ENCODE data around the gene LBX2.
A peak's percentile ranks its signal among the peaks of the same experiment; 100 is the strongest.

LBX2 gene

DNA sequence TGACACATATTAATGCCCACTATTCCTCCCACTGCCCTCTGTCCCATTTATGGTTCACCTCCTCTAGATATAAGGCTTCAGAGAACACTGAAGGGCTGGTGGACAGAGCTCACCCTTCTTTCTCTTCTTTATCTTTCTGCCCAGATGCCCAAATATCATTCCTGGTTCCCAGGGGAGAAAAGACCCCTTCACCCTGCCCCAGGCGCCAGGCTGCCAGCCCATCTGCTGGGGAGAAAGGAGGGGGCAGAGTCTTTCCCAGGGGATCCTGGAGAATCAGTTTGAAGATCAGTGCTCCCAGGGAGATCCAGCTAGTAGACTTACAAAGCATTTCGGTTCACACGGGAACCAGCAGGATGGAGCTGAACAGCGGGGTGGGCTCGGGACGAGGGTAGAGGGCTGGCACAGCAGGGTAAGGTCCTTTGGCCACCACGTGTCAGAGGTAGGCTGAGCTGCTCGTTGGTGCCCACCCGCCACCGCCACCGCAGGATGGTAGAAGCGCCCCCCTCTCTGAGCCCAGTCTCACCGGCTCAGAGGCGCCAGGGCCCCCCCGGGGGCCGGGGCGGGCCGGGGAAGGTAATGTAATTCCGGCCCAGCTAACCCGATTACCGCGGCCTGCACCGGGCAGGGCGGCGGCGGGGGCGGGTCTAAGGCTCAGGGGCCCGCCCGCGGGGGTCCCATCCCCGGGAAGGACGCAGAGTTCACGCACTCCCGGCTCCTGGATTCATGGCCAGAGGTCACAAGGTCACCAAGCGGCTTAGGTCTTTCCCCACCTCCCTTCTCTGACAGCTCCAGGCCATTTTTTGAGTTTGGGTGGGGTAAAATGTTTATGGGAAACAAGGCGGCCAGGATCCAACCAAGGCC lies 13.6 kb upstream of the LBX2 start:
- no peaks in the 10 kb centered on the region for H3K36me3 ChIP-seq (ENCODE audit: control insufficient read depth, insufficient read depth, low read length)
- no peak overlapping the region for H3K9ac ChIP-seq (ENCODE audit: low read length)
- peaks cover 25% of the 10 kb centered on the region for H3K4me1 ChIP-seq (ENCODE audit: control insufficient read depth, insufficient read depth, low read length)
- no peak overlapping the region for H3K27ac ChIP-seq (ENCODE audit: low read depth, low read length)
- peaks cover 95% of the 10 kb centered on the region for H3K27me3 ChIP-seq (ENCODE audit: control insufficient read depth, insufficient read depth, low read length)
- H3K4me3 ChIP-seq (ENCODE audit: low read depth, low read length) = peak overlapping the region; percentile 57
- H3K9me3 ChIP-seq (ENCODE audit: control insufficient read depth, insufficient read depth, low read depth, low read length) = peaks cover 3% of the 10 kb centered on the region; the same call in 1 of the 2 replicates

DNA sequence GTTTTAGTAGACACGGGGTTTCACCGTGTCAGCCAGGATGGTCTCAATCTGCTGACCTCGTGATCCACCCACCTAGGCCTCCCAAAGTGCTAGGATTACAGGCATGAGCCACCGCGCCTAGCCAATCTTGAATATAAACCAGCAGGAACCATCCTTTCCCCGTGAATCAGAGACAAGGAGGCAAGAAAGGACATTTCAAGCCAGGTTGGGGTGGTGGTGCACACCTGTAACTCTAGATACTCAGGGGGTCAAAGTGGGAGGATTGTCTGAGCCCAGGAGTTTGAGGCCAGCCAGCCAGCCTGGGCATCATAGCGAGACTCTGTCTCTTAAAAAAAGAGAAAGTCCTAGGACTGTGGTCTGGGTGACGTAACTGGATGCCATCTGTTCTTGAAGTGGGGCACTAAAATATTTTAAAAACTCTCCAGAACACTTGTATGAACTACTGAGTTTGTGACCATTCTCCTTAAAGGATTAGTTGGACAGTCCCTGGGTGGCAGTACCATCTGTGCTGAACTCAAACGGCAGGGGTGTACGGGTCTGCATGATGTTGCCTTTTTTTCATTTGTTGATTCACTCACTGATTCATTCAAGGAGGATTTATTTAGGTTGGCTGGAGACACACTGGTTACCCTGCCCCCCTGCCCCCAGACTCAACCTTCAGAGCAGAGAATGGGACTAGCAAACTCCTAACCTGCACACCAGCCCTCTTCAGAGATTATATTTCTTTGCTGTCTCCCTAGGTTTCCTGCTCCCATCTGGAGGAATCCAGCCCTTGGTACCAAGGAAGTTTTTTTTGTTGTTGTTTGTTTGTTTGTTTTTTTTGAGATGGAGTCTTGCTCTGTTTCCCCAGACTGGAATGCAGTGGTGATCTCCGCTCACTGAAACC lies 11.9 kb upstream of the LBX2 start:
- no peak overlapping the region for H3K27ac ChIP-seq (ENCODE audit: low read depth, low read length)
- H3K4me3 ChIP-seq (ENCODE audit: low read depth, low read length) = no peak overlapping the region
- H3K27me3 ChIP-seq (ENCODE audit: control insufficient read depth, insufficient read depth, low read length) = peaks cover 78% of the 10 kb centered on the region
- H3K9ac ChIP-seq (ENCODE audit: low read length) = no peak overlapping the region
- H3K4me1 ChIP-seq (ENCODE audit: control insufficient read depth, insufficient read depth, low read length) = peaks cover 31% of the 10 kb centered on the region
- H3K9me3 ChIP-seq (ENCODE audit: control insufficient read depth, insufficient read depth, low read depth, low read length) = no peaks in the 10 kb centered on the region; the same call in 1 of the 2 replicates
- H3K36me3 ChIP-seq (ENCODE audit: control insufficient read depth, insufficient read depth, low read length) = no peaks in the 10 kb centered on the region

DNA sequence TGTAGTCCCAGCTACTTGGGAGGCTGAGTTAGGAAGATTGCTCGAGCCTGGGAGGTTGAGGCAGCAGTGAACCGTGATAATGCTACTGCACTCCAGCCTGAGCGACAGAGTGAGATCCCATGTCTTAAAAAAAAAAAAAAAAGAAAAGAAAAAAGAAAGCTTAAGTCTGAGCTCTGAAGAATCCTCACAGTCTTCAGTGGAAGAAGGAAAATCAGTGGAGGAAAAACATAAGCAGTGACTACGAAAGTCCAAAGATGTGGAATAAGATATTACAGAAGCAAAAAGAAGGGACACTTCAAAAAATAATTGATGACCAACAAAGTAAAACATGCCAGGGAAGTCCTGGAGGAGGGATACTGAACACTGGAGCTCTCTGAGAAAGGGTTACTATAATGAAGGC lies 10.9 kb upstream of the LBX2 start:
- no peak overlapping the region for H3K4me3 ChIP-seq (ENCODE audit: low read depth, low read length)
- H3K4me1 ChIP-seq (ENCODE audit: control insufficient read depth, insufficient read depth, low read length) = peaks cover 26% of the 10 kb centered on the region
- H3K9ac ChIP-seq (ENCODE audit: low read length) = no peak overlapping the region
- H3K27ac ChIP-seq (ENCODE audit: low read depth, low read length) = no peak overlapping the region
- H3K36me3 ChIP-seq (ENCODE audit: control insufficient read depth, insufficient read depth, low read length) = peaks cover 8% of the 10 kb centered on the region
- peaks cover 74% of the 10 kb centered on the region for H3K27me3 ChIP-seq (ENCODE audit: control insufficient read depth, insufficient read depth, low read length)
- no peaks in the 10 kb centered on the region for H3K9me3 ChIP-seq (ENCODE audit: control insufficient read depth, insufficient read depth, low read depth, low read length)

DNA sequence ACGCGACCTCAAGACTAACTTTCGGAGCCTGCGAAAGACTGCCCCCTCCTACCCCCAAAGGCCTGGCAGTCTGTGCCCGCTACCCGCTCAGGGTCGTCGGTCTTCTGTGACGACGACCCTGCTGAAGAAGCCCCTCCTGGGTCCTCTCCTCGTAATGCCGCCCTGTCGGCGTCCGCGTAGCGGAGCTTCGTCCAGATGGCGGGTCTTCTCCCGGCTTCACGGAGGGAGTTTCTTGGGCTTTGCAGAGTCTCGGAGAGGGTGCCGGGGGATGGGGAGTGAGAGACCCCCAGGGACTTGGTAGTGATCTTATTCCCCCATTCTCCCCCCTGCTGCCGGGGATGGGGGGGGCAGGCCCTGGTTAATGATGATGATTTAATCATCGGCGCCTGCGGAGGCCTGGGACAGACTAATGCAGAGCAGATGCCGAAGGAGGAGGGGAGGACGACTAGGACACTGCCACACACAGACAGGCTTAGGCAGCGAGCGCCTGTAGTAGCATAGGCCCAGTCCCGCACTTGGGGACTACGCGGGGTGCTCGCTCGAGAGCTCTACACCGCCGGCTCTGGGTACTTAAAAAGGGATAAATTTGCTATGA lies 8.6 kb upstream of the LBX2 start:
- Histone ChIP-seq H3K9ac (ENCODE audit: low read length) (peak overlapping the region; percentile 97), H3K36me3 (ENCODE audit: control insufficient read depth, insufficient read depth, low read length) (peaks cover 10% of the 10 kb centered on the region), H3K27ac (ENCODE audit: low read depth, low read length) (peak overlapping the region; percentile 96; the same call in 1 of the 2 replicates), H3K4me3 (ENCODE audit: low read depth, low read length) (peak overlapping the region; percentile 97), H3K9me3 (ENCODE audit: control insufficient read depth, insufficient read depth, low read depth, low read length) (no peaks in the 10 kb centered on the region), H3K27me3 (ENCODE audit: control insufficient read depth, insufficient read depth, low read length) (peaks cover 70% of the 10 kb centered on the region), H3K4me1 (ENCODE audit: control insufficient read depth, insufficient read depth, low read length) (peaks cover 22% of the 10 kb centered on the region)

DNA sequence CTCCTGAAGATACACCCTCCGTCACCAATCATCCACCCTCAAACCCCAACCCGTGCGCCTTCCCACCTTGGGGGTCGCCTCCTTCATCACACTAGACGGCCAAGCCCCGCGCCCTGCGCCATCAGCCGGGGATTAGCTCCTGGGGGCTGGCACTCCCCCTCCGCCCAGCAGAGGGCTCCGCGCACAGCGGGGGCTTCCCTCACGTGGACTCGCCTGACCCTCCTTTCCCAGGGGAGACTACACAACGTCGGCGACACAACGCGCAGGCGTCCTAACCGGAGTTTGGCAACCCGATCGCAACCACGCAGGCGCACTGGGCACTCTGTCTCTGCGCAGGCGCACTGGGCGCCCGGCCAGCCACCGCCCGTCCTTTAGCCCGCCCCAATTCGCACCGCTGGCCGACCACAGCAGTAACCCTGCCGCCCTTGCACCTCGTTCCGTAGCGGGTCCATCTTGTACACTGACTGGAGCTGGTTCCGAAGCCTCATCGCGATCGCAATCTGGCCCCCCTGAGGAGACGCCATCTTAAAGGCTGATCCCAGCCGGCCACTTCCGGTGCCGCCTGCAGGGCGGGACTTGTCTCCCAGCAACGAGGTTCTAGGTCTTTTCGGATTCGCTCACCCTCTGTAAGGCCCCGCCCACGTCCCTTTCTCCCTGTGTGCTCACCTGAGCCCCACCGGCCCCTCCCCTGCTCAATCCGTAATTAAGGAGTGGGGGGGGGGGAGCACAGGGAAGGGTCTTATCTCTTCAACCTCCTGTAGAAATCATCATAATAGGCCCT lies 7.9 kb upstream of the LBX2 start, which contains the start of gene PCGF1:
Gene PCGF1 (minus strand): TSS at position 551 of the 781 bp plus-strand sequence. CDS start 27 bp downstream, at position 524.
- H3K4me3 ChIP-seq (ENCODE audit: low read depth, low read length) = peak within 1 kb of the TSS; percentile 97
- H3K27me3 ChIP-seq (ENCODE audit: control insufficient read depth, insufficient read depth, low read length) = peaks cover 70% of the 10 kb centered on the region
- peak within 1 kb of the TSS; percentile 96 for H3K27ac ChIP-seq (ENCODE audit: low read depth, low read length)
- H3K4me1 ChIP-seq (ENCODE audit: control insufficient read depth, insufficient read depth, low read length) = peaks cover 23% of the 10 kb centered on the region
- H3K36me3 ChIP-seq (ENCODE audit: control insufficient read depth, insufficient read depth, low read length) = peaks cover 10% of the 10 kb centered on the region
- peak within 1 kb of the TSS; percentile 97 for H3K9ac ChIP-seq (ENCODE audit: low read length)
- no peaks in the 10 kb centered on the region for H3K9me3 ChIP-seq (ENCODE audit: control insufficient read depth, insufficient read depth, low read depth, low read length)

DNA sequence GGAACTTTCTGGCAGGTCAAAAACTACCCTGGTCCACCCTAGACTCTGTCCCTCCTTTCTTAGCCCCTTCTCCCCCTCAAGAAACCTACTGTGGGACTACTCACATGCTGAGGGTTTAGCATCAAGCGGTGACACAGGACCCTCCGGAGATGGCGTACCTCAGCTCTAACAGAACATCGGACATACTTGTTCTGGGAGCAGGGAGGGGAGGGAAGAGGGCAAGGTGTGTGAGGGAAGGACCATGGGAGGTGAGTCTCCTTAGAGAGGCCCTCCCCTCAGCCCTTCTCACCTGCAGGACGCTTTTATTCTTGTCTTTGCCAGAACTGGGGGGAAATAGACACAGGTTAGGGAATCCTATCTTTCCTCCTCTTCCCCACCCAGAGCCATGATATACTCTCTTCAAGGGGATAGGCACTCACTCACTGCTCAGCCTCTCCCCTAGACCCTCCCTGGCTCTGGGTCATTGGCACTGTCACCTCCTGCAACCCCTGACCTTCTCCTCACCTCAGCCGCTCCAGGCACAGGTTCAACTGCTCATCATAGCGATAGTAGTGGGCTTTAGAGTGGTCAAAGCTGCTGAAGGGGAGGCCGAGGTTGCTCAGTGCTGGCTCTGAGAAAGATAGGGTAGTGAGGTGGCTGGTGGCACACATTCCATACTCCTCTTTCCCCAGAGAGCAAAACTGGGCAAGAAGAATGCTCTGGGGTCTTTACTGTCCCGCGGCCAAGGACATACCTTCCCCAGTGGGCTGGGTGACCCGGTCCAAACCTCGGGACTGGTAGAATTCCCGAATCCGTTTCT lies 6.2 kb upstream of the LBX2 start:
- H3K4me3 ChIP-seq (ENCODE audit: low read depth, low read length) = no peak overlapping the region
- no peak overlapping the region for H3K27ac ChIP-seq (ENCODE audit: low read depth, low read length)
- H3K27me3 ChIP-seq (ENCODE audit: control insufficient read depth, insufficient read depth, low read length) = peaks cover 70% of the 10 kb centered on the region
- H3K36me3 ChIP-seq (ENCODE audit: control insufficient read depth, insufficient read depth, low read length) = peaks cover 10% of the 10 kb centered on the region
- H3K4me1 ChIP-seq (ENCODE audit: control insufficient read depth, insufficient read depth, low read length) = peaks cover 36% of the 10 kb centered on the region
- H3K9me3 ChIP-seq (ENCODE audit: control insufficient read depth, insufficient read depth, low read depth, low read length) = no peaks in the 10 kb centered on the region
- no peak overlapping the region for H3K9ac ChIP-seq (ENCODE audit: low read length)

DNA sequence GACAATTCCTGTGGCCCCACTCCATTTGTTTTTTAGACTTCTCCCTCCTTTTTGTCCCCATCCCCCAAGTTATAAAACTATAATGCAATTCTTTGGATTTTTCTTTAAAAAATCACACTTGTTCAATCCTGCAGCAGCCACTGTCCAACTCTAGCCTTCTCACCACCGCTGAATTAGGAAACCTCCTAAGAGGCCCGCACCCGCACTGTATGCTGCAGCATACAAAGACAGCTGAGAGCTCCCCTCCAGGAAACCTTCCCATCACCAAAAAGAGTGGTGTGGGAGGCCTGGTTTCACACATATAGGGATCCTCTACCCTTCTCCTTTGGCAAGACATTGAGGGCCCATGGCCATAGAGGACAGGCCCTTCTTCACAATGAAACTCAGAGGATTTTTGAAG lies 5.2 kb upstream of the LBX2 start:
- H3K36me3 ChIP-seq (ENCODE audit: control insufficient read depth, insufficient read depth, low read length) = peaks cover 10% of the 10 kb centered on the region
- H3K4me3 ChIP-seq (ENCODE audit: low read depth, low read length) = no peak overlapping the region; the same call in 1 of the 2 replicates
- no peaks in the 10 kb centered on the region for H3K9me3 ChIP-seq (ENCODE audit: control insufficient read depth, insufficient read depth, low read depth, low read length)
- H3K4me1 ChIP-seq (ENCODE audit: control insufficient read depth, insufficient read depth, low read length) = peaks cover 46% of the 10 kb centered on the region
- H3K27ac ChIP-seq (ENCODE audit: low read depth, low read length) = no peak overlapping the region
- H3K9ac ChIP-seq (ENCODE audit: low read length) = no peak overlapping the region
- peaks cover 70% of the 10 kb centered on the region for H3K27me3 ChIP-seq (ENCODE audit: control insufficient read depth, insufficient read depth, low read length)

DNA sequence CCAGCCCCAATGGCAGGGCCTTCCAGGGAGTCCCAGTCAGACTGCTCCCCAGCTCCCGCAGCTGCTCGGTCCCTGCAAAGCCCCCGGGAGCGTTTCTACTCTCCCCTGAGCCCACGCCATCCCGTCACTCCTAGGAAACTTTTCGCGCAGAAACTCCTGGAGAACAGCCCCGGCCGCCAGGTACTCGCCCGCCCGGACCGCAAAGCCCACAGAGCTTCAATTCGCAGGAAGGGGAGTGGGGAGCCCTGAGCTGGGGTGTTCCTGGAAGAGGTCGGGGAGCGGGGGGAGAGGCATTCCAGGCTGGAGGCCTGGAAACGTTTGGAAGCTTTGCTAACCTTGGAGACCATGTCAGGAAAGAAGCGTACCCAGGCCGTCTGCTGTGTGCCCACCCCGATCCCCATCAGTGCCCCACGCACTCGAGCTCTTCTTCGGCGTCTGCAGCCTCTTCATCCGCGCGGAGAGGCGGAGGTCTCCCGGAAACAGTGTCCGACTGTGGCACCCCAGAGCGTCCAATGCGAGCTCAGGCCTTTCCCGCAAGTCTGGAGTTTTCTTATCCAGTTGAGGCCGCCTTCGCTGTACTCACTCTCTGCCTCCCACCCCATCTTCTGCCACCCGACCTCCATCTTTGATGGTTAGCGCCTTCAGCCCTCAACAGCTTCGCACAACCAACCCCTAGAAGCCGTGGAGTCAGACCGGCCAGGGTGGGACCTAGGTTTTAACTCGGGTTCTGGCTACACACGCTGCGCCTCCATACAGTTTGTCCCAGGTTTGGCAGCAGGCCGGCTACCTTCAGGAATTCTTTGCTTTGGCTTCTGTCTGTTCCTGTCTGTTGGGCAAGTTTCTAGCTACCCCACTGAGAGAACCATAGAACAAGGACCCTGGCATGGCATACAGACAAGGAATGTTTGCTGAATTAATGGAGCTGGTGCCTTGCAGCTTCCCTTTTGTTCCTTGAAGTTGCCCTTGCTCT lies 4.4 kb upstream of the LBX2 start:
- no peak overlapping the region; the same call in 1 of the 2 replicates for H3K27ac ChIP-seq (ENCODE audit: low read depth, low read length)
- H3K9ac ChIP-seq (ENCODE audit: low read length) = peak overlapping the region; percentile 69
- H3K9me3 ChIP-seq (ENCODE audit: control insufficient read depth, insufficient read depth, low read depth, low read length) = no peaks in the 10 kb centered on the region
- H3K36me3 ChIP-seq (ENCODE audit: control insufficient read depth, insufficient read depth, low read length) = peaks cover 10% of the 10 kb centered on the region
- peaks cover 49% of the 10 kb centered on the region for H3K4me1 ChIP-seq (ENCODE audit: control insufficient read depth, insufficient read depth, low read length)
- H3K4me3 ChIP-seq (ENCODE audit: low read depth, low read length) = peak overlapping the region; percentile 72
- peaks cover 71% of the 10 kb centered on the region for H3K27me3 ChIP-seq (ENCODE audit: control insufficient read depth, insufficient read depth, low read length)
